Activated T-cell treated with anti-CD3 and anti-CD28 coated beads, Interleukin-2, amount 50 U/mL, for 24 hours (primary cell): ENCODE measurements around the gene IER3.
A peak's percentile ranks its signal among the peaks of the same experiment; 100 is the strongest.
"Not testable (repeated sequence)": the region's sequence is repeated elsewhere in the genome, so short reads cannot be mapped to it uniquely, and the experiment has no call there.

Experiments used
- DNase-seq: peaks from one replicate; pipeline ENCODE4 v3.0.0-alpha.2; 2020
- H3K27ac Mint-ChIP-seq: 2 replicates; pipeline ENCODE4 v1.8.0; 2020; ENCODE audit warnings: mild to moderate bottlenecking, mixed read lengths
- H3K27me3 Mint-ChIP-seq: 2 replicates; pipeline ENCODE4 v1.8.0; 2020; ENCODE audit warnings: mixed read lengths
- H3K36me3 Mint-ChIP-seq: 2 replicates; pipeline ENCODE4 v1.8.0; 2020; ENCODE audit warnings: low read depth, mixed read lengths
- H3K4me1 Mint-ChIP-seq: 2 replicates; pipeline ENCODE4 v1.8.0; 2020; ENCODE audit warnings: low read depth, mixed read lengths
- H3K4me3 Mint-ChIP-seq: 2 replicates; pipeline ENCODE4 v1.8.0; 2020; ENCODE audit warnings: mild to moderate bottlenecking, moderate library complexity, mixed read lengths
- H3K9me3 Mint-ChIP-seq: 2 replicates; pipeline ENCODE4 v1.8.0; 2020; ENCODE audit warnings: mixed read lengths

IER3 gene

DNA sequence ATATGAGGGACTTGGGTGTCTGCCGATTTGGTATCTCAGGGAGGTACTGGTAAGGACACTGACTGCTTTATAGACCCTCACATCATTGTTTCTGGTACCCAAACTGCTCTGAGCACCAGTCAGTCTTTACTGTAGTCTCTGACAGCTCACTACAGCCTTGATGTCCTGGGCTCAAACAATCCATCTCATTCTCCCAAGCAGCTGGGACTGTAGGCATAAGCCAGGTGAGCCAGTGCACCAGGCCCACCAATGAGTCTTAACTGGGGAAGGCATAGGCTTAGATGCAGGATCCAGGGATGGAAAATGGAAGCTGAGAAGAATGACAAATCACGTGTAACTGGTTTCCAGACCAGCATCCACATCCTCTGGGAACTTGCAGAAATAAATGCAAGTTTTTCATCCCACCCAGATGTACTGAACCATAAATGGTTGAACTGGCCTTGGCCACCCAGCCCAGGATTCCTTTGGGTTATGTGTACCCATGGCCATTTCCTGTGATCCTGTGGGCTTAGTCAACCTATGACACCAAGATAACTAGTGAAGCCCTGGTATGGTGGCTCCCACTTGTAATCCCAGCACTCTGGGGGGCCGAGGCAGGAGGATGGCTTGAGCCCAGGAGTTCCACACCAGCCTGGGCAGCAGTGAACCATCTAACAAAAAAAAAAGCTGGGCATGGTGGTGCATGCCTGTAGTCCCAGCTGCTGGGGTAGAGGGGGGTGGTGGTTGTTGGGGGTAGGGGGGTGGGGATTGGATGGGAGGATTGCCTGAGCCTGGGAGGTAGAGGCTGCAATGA lies 18.4 kb downstream of the IER3 start:
- DNase-seq: no peak
- Mint-ChIP-seq H3K27ac (peak overlapping the region; percentile 83), H3K4me1 (peaks cover 49% of the 10 kb centered on the region), H3K4me3 (peak overlapping the region; percentile 41), H3K27me3 (no peaks in the 10 kb centered on the region), H3K9me3 (no peaks in the 10 kb centered on the region), H3K36me3 (peaks cover 93% of the 10 kb centered on the region)

DNA sequence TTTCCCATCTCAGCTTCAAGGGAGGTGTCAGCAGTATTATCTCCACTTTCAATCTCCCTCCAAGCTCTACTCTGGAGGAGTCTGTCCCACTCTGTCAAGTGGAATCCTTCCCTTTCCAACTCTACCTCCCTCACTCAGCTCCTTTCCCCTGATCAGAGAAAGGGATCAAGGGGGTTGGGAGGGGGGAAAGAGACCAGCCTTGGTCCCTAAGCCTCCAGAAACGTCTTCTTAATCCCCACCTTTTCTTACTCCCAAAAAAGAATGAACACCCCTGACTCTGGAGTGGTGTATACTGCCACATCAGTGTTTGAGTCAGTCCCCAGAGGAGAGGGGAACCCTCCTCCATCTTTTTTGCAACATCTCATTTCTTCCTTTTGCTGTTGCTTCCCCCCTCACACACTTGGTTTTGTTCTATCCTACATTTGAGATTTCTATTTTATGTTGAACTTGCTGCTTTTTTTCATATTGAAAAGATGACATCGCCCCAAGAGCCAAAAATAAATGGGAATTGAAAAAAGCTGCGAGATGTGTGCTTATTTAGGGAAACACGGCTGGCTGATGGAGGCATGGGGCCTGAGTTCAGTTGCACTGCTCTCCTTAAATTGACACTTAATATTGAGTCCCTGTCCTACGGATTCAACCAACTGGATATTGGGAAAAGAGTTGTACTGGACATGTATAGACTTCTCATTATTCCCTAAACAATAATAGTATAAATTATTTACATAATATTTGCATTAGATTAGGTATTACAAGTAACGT lies 19.3 kb downstream of the IER3 start:
- no peaks in the 10 kb centered on the region for H3K27me3 Mint-ChIP-seq
- no peaks in the 10 kb centered on the region for H3K9me3 Mint-ChIP-seq
- H3K27ac Mint-ChIP-seq: peak overlapping the region; percentile 98
- H3K4me1 Mint-ChIP-seq: peaks cover 40% of the 10 kb centered on the region
- H3K4me3 Mint-ChIP-seq: peak overlapping the region; percentile 99
- no peak for DNase-seq
- peaks cover 93% of the 10 kb centered on the region for H3K36me3 Mint-ChIP-seq

DNA sequence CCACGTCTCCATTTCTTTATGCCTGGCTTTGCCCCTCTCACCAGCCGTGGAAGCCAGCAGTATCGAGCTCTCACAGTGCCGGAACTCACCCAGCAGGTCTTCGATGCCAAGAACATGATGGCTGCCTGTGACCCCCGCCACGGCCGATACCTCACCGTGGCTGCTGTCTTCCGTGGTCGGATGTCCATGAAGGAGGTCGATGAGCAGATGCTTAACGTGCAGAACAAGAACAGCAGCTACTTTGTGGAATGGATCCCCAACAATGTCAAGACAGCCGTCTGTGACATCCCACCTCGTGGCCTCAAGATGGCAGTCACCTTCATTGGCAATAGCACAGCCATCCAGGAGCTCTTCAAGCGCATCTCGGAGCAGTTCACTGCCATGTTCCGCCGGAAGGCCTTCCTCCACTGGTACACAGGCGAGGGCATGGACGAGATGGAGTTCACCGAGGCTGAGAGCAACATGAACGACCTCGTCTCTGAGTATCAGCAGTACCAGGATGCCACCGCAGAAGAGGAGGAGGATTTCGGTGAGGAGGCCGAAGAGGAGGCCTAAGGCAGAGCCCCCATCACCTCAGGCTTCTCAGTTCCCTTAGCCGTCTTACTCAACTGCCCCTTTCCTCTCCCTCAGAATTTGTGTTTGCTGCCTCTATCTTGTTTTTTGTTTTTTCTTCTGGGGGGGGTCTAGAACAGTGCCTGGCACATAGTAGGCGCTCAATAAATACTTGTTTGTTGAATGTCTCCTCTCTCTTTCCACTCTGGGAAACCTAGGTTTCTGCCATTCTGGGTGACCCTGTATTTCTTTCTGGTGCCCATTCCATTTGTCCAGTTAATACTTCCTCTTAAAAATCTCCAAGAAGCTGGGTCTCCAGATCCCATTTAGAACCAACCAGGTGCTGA lies 20.3 kb downstream of the IER3 start:
- H3K9me3 Mint-ChIP-seq, H3K27me3 Mint-ChIP-seq, DNase-seq: not testable (repeated sequence)
- Mint-ChIP-seq H3K27ac (peak overlapping the region; percentile 98), H3K4me3 (peak overlapping the region; percentile 99), H3K36me3 (peaks cover 92% of the 10 kb centered on the region), H3K4me1 (peaks cover 45% of the 10 kb centered on the region)

DNA sequence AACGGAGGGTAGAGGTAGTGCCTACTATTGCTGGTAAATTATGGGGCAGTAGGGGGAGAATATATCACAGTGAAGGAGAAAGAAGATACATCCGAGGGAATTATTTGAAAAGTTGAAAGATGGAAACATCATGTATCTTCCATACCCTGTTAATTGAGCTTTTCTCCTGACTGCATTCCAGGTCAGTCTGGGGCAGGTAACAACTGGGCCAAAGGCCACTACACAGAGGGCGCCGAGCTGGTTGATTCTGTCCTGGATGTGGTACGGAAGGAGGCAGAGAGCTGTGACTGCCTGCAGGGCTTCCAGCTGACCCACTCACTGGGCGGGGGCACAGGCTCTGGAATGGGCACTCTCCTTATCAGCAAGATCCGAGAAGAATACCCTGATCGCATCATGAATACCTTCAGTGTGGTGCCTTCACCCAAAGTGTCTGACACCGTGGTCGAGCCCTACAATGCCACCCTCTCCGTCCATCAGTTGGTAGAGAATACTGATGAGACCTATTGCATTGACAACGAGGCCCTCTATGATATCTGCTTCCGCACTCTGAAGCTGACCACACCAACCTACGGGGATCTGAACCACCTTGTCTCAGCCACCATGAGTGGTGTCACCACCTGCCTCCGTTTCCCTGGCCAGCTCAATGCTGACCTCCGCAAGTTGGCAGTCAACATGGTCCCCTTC lies 21.0 kb downstream of the IER3 start:
- not testable (repeated sequence) for H3K27me3 Mint-ChIP-seq, DNase-seq, H3K9me3 Mint-ChIP-seq
- peaks cover 91% of the 10 kb centered on the region for H3K36me3 Mint-ChIP-seq
- peak overlapping the region; percentile 98 for H3K27ac Mint-ChIP-seq
- H3K4me1 Mint-ChIP-seq: peaks cover 53% of the 10 kb centered on the region
- peak overlapping the region; percentile 99 for H3K4me3 Mint-ChIP-seq

DNA sequence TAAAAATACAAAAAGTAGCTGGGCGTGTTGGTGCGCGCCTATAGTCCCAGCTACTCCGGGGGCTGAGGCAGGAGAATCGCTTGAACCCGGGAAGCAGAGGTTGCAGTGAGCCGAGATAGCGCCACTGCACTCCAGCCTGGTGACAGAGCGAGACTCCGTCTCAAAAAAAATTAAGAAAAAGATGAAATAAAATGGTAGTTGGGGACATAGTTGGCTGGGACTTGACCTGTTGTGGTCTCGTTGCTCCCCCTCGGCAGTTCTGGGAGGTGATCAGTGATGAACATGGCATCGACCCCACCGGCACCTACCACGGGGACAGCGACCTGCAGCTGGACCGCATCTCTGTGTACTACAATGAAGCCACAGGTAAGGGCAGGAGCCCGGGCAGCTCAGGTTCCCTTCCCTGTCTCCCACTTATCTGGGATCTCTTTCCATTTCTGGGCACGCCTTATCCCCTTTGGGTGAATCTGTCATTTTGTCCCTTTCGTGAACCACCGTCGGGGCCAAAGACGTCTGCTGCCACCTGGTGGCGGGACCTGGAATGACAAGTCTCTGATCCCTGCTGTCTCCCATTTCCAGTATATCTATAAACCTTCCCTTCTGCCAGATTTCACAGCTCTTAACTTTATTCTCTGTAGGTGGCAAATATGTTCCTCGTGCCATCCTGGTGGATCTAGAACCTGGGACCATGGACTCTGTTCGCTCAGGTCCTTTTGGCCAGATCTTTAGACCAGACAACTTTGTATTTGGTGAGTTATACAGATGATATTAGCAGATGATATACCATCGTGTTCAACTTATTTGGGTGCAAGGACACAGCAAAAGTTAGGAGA lies 21.9 kb downstream of the IER3 start:
- Mint-ChIP-seq H3K4me3 (peak overlapping the region; percentile 99), H3K27me3 (no peaks in the 10 kb centered on the region), H3K27ac (peak overlapping the region; percentile 98), H3K9me3 (no peaks in the 10 kb centered on the region), H3K4me1 (peaks cover 56% of the 10 kb centered on the region), H3K36me3 (peaks cover 85% of the 10 kb centered on the region)
- DNase-seq: peak; percentile 92

DNA sequence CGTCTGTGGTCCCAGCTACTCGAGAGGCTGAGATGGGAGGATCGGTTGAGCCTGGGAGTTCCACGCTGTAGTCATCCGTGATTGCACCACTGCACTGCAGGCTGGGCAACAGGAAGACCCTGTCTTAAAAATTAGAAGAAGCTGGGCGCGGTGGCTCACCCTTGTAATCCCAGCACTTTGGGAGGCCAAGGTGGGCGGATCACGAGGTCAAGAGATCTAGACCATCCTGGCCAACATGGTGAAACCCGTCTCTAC lies 22.4 kb downstream of the IER3 start:
- H3K4me1 Mint-ChIP-seq: peaks cover 58% of the 10 kb centered on the region
- peak; percentile 56 for DNase-seq
- peak overlapping the region; percentile 99 for H3K4me3 Mint-ChIP-seq
- H3K27me3 Mint-ChIP-seq, H3K9me3 Mint-ChIP-seq: not testable (repeated sequence)
- H3K27ac Mint-ChIP-seq: peak overlapping the region; percentile 98
- peaks cover 84% of the 10 kb centered on the region for H3K36me3 Mint-ChIP-seq

DNA sequence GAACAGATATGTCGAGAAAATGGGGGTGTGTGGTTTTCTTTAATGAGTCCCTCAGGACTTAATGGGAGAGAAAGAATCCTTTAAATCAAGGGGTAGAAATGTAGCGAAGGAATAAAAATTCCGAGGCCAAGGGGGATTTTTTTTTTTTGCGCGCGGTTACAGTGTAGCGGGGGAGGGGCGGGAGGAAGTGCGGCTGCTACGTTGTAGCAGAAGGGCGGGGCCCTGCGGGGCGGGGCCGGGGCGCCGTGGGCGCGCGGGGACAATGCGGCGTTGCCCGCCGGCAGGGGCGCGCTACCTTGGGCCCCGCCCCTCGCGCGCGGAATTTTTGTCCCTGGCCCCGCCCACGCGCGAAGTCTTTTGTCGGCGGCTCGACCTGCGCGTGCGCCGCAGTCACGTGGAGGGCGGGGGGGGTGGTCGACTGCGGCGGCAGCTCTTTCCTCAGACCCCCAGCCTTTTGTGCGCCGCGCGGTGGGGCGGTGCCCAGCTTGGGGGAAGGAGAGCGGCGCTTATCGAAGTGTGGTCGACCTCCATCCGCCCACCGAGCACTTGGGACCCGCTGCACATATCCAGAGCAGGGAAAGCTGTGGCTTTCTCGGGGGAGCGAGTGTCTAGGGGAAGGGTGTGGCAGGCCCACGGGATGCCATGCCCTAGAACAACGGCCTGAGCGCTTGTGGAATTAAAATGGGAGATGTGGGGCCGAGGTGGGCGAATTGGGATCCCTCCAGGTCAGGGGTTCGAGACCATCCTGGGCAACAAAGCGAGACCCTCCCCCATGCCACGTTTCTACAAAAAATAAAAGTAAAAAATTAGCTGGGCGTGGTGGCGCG lies 22.9 kb downstream of the IER3 start:
- H3K4me1 Mint-ChIP-seq: peaks cover 61% of the 10 kb centered on the region
- H3K9me3 Mint-ChIP-seq: peaks cover 2% of the 10 kb centered on the region

DNA sequence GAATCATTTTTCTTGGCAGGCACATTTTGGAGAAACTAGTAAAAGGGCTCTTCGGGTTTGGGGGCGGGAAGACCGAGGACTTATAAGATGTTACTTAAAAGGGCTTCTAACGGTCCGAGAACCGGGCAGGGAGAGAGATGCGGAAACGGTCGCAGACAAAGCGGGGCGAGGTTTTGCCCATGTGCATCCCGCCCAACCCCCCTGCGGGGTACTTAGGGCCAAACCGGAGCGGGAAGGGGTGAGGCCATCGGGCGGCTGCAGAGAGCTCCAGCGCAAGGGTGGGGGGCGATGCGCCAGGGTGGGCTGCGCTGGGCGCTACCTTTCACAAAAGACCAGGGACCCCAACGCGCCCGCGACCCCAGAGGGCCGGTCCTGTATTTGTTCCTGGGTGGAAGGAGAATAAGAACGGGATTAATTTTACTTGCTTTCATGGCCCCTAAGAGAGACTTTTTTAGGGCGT lies 23.6 kb downstream of the IER3 start:
- H3K9me3 Mint-ChIP-seq: peaks cover 2% of the 10 kb centered on the region
- H3K27me3 Mint-ChIP-seq: no peaks in the 10 kb centered on the region
- H3K27ac Mint-ChIP-seq: peak overlapping the region; percentile 98
- peak; percentile 84 for DNase-seq
- peak overlapping the region; percentile 99 for H3K4me3 Mint-ChIP-seq
- peaks cover 64% of the 10 kb centered on the region for H3K4me1 Mint-ChIP-seq
- H3K36me3 Mint-ChIP-seq: peaks cover 83% of the 10 kb centered on the region

More for the DNA sequence above, 22.9 kb downstream of the IER3 start:
- peak; percentile 97 for DNase-seq
- Mint-ChIP-seq H3K4me3 (peak overlapping the region; percentile 99), H3K27me3 (no peaks in the 10 kb centered on the region), H3K36me3 (peaks cover 84% of the 10 kb centered on the region), H3K27ac (peak overlapping the region; percentile 98)

DNA sequence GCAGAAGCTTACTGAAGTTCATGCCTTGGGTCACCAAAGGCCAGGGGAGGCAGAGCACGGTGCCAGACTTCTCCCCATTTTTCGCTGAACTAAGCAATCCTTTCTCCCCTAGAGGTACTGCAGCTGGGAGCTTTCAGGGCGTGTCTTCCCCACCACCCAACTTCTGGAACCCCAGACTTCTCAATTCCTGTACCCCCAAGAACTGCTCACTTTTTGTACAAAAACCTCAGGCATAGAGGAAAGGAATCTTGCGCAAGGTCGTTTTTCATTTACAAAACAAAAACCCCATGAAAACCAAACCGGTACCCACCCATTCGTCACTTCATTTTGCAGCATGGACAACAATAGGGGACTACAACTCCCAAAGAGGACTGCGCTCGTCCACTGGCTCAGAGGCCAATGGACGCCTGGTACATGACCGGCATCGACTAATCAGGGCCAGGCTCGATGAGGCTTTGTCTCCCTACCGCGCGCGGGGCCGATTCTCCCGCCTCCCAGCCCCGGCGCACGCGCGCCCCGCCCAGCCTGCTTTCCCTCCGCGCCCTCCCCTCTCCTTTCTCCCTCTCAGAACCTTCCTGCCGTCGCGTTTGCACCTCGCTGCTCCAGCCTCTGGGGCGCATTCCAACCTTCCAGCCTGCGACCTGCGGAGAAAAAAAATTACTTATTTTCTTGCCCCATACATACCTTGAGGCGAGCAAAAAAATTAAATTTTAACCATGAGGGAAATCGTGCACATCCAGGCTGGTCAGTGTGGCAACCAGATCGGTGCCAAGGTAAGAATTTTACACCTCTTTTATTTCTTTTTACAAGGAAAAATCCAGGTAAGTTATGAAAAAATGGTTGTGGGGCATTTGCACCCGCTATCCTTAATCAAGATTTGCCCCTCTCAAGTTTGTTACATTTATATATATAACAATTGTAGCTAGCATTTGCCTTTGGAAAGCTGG lies 24.3 kb downstream of the IER3 start, which contains the start of gene TUBB:
TUBB (plus strand) TSS at position 562 of the 947 bp plus-strand sequence; CDS start at position 717, 155 bp downstream.
- peak within 1 kb of the TSS; percentile 99 for H3K4me3 Mint-ChIP-seq
- H3K27ac Mint-ChIP-seq: peak within 1 kb of the TSS; percentile 98
- peaks cover 65% of the 10 kb centered on the region for H3K4me1 Mint-ChIP-seq
- no peaks in the 10 kb centered on the region for H3K27me3 Mint-ChIP-seq
- H3K9me3 Mint-ChIP-seq: peaks cover 2% of the 10 kb centered on the region
- DNase-seq: peak; percentile 96
- H3K36me3 Mint-ChIP-seq: peaks cover 83% of the 10 kb centered on the region

DNA sequence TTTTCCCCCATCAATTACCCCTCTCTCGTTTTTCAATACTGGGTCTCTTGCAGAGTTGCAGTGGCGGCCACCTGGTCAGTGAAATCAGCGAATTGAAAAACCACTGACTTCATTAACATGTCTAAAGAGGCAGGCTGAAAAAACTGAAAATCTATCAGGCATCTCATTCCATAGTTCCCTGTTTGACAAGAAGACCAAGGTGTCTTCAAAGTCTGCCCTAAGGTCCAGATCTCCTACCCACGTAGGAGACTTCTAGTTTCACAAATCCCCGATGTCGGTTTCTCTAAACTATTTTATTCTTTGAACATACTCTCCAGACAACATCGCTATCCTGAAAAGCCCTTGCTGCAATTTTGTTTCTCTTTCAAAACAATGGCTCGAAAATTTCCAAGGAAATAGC lies 25.0 kb downstream of the IER3 start:
- Mint-ChIP-seq H3K27ac (peak overlapping the region; percentile 98), H3K9me3 (peaks cover 2% of the 10 kb centered on the region), H3K27me3 (no peaks in the 10 kb centered on the region), H3K36me3 (peaks cover 83% of the 10 kb centered on the region), H3K4me3 (peak overlapping the region; percentile 99), H3K4me1 (peaks cover 63% of the 10 kb centered on the region)
- no peak for DNase-seq

DNA sequence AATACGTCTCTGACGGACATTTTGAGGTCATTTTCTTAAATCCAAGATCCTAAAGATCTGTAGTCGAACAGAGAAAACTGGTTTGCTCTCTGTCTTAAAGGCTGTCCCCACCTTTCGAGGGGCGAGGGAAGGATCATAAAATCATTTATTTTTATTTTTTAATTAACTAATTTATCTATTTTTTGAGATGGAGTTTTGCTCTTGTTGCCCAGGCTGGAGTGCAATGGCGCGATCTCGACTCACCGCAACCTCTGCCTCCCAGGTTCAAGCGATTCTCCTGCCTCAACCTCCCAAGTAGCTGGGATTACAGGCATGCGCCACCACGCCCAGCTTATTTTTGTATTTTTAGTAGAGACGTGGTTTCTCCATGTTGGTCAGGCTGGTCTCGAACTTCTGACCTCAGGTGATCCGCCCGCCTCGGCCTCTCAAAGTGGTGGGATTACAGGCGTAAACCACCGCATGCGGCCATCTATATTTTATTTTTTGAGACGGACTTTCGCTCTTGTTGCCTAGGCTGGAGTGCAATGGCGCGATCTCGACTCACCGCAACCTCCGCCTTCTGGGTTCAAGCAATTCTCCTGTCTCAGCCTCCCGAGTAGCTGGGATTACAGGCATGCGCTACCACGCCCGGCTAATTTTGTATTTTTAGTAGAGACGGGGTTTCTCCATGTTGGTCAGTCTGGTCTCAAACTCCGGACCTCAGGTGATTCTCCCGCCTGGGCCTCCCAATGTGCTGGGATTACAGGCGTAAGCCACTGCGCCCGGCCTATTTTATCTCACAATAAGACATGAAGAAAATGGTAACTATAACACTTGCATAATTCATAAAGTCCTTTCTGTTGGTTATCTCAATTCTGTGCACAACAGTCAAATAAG lies 26.3 kb downstream of the IER3 start:
- H3K27me3 Mint-ChIP-seq, DNase-seq, H3K9me3 Mint-ChIP-seq: not testable (repeated sequence)
- peaks cover 83% of the 10 kb centered on the region for H3K36me3 Mint-ChIP-seq
- peak overlapping the region; percentile 98 for H3K27ac Mint-ChIP-seq
- peaks cover 51% of the 10 kb centered on the region for H3K4me1 Mint-ChIP-seq
- H3K4me3 Mint-ChIP-seq: peak overlapping the region; percentile 99
